ENCODE measurements around the gene ATP6V0B.

- TF ChIP-seq CTCF (conservative IDR thresholded peaks at IDR 0.05), result no peak
- no peak for TF ChIP-seq ZFX (IDR thresholded peaks at IDR 0.05)
These were observed 25.4 kb downstream of the ATP6V0B start for GRCh38 chr1:44000122-44000665.

Data from C4-2B (cell line).